ENCODE data around the gene TCF7L1. TPM values are rescaled to one million over a fixed set of nuclear protein-coding genes. Genes with fewer than 3 reads are reported as not detected.

TCF7L1 gene
- total RNA-seq, 4 donors from 2014 or later: 0.55 to 3.0 (median 1.8) TPM

DNA sequence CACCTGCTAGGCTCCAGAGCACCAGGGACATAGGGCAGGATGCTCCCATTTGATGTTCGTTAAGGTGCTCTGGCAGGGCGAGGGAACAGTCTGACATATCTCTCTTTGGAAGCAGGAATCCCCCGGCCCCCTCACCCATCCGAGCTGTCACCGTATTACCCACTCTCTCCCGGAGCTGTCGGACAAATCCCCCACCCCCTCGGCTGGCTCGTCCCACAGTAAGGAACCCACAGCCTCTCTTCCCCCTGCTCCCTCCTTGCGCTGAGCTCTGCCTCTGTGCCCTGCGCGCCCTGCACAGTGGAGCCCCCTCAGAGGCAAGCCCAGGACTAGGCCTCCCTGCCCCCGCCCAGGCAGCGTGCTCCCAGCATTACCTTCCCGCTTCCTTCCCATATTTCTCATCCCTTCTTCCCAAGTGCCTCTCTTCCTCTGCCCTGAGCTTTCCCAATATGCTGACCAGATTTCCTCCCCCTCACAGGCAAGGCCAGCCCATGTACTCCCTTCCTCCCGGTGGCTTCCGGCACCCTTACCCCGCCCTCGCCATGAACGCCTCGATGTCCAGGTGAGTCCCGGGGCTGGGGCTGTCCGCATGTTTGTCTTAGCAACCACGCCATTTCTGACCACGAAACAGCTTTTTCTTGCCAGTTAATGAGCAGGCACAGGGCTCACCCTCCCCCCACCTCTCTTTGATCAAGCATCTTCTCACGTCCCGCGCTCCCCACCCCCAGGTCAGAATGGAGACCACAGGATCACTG lies 170.8 kb downstream of the TCF7L1 start:
- peaks cover 32% of the 10 kb centered on the region for H3K36me3 ChIP-seq
- WGBS: 90% methylated on average over 27 of the region's 28 CpGs
- DNase-seq (ENCODE audit: low spot score in 2 of 2): no peak
- no peak for TF ChIP-seq POLR2AphosphoS5 (IDR thresholded peaks at IDR 0.05)
- TF ChIP-seq EP300 (IDR thresholded peaks at IDR 0.05): no peak
- no peak for TF ChIP-seq POLR2A (IDR thresholded peaks at IDR 0.05)
- TF ChIP-seq, protein P1, sequence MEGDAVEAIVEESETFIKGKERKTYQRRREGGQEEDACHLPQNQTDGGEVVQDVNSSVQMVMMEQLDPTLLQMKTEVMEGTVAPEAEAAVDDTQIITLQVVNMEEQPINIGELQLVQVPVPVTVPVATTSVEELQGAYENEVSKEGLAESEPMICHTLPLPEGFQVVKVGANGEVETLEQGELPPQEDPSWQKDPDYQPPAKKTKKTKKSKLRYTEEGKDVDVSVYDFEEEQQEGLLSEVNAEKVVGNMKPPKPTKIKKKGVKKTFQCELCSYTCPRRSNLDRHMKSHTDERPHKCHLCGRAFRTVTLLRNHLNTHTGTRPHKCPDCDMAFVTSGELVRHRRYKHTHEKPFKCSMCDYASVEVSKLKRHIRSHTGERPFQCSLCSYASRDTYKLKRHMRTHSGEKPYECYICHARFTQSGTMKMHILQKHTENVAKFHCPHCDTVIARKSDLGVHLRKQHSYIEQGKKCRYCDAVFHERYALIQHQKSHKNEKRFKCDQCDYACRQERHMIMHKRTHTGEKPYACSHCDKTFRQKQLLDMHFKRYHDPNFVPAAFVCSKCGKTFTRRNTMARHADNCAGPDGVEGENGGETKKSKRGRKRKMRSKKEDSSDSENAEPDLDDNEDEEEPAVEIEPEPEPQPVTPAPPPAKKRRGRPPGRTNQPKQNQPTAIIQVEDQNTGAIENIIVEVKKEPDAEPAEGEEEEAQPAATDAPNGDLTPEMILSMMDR (IDR thresholded peaks at IDR 0.05): no peak
- no peak overlapping the region for H3K4me3 ChIP-seq
- H3K9me3 ChIP-seq: no peaks in the 10 kb centered on the region
- no peak overlapping the region for H3K27ac ChIP-seq
- no peaks in the 10 kb centered on the region for H3K27me3 ChIP-seq
- peaks cover 3% of the 10 kb centered on the region for H3K4me1 ChIP-seq

- Histone ChIP-seq H3K27me3 (no peaks in the 10 kb centered on the region), H3K36me3 (peaks cover 32% of the 10 kb centered on the region)
- WGBS: 80% methylated on average over 9 of the region's 9 CpGs
Observed at GRCh38 chr2:85307527-85307897, 174.3 kb downstream of the TCF7L1 start.

GRCh38 chr2:85308201-85308600 lies 175.0 kb downstream of the TCF7L1 start:
- no peak overlapping the region for H3K27ac ChIP-seq

More at GRCh38 chr2:85307527-85307897, 174.3 kb downstream of the TCF7L1 start:
- TF ChIP-seq POLR2A (IDR thresholded peaks at IDR 0.05): no peak
- Histone ChIP-seq H3K4me3 (no peak overlapping the region), H3K4me1 (peaks cover 8% of the 10 kb centered on the region), H3K9me3 (no peaks in the 10 kb centered on the region), H3K27ac (no peak overlapping the region)
- no peak for DNase-seq (ENCODE audit: low spot score in 2 of 2)

DNA sequence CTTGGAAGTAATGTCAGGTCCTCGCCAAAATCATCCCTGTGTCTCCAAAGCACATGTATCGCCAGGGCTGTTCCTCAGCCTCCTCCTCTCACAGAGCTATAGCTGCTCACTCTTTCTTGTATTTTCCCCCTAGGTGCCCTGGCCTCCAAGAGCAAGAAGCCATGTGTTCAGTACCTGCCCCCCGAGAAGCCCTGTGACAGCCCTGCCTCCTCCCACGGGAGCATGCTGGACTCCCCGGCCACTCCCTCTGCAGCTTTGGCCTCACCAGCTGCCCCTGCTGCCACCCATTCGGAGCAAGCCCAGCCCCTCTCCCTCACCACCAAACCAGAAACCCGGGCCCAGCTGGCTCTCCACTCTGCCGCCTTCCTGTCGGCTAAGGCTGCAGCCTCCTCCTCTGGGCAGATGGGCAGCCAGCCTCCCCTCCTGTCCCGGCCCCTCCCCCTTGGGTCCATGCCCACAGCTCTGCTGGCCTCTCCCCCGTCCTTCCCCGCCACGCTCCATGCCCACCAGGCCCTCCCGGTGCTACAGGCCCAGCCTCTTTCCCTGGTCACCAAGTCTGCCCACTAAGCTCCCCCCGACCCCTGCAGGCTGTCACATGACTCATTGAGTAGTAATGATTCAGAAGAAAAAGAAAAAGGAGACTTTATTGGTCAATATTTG lies 175.8 kb downstream of the TCF7L1 start:
- Histone ChIP-seq H3K4me3 (no peak overlapping the region), H3K9me3 (no peaks in the 10 kb centered on the region), H3K27ac (no peak overlapping the region), H3K27me3 (no peaks in the 10 kb centered on the region), H3K4me1 (peaks cover 8% of the 10 kb centered on the region), H3K36me3 (peaks cover 26% of the 10 kb centered on the region)
- TF ChIP-seq, protein P1 (IDR thresholded peaks at IDR 0.05): no peak
- TF ChIP-seq POLR2AphosphoS5 (IDR thresholded peaks at IDR 0.05) (no peak), POLR2A (IDR thresholded peaks at IDR 0.05) (no peak), EP300 (IDR thresholded peaks at IDR 0.05) (no peak)
- WGBS: 60% methylated on average over 15 of the region's 15 CpGs
- DNase-seq (ENCODE audit: low spot score in 2 of 2): peak in 1 of 2 donors; percentile 80

More at GRCh38 chr2:85308201-85308600, 175.0 kb downstream of the TCF7L1 start:
- TF ChIP-seq POLR2A (IDR thresholded peaks at IDR 0.05) (no peak), POLR2AphosphoS5 (IDR thresholded peaks at IDR 0.05) (no peak), EP300 (IDR thresholded peaks at IDR 0.05) (no peak)
- TF ChIP-seq, protein P1 (IDR thresholded peaks at IDR 0.05): no peak
- H3K27me3 ChIP-seq: no peaks in the 10 kb centered on the region
- H3K9me3 ChIP-seq: no peaks in the 10 kb centered on the region
- peaks cover 32% of the 10 kb centered on the region for H3K36me3 ChIP-seq
- 87% methylated on average over 6 of the region's 6 CpGs for WGBS
- no peak overlapping the region for H3K4me3 ChIP-seq
- no peak for DNase-seq (ENCODE audit: low spot score in 2 of 2)
- H3K4me1 ChIP-seq: peaks cover 8% of the 10 kb centered on the region

GRCh38 chr2:85309699-85310321 lies 176.6 kb downstream of the TCF7L1 start:
- 71% methylated on average over 19 of the region's 19 CpGs for WGBS
- DNase-seq (ENCODE audit: low spot score in 2 of 2): no peak
- no peak for TF ChIP-seq POLR2A (IDR thresholded peaks at IDR 0.05)
- TF ChIP-seq EP300 (IDR thresholded peaks at IDR 0.05): no peak
- TF ChIP-seq, protein P1 (IDR thresholded peaks at IDR 0.05): no peak
- no peak for TF ChIP-seq POLR2AphosphoS5 (IDR thresholded peaks at IDR 0.05)
- no peaks in the 10 kb centered on the region for H3K9me3 ChIP-seq
- H3K4me3 ChIP-seq: no peak overlapping the region
- H3K27me3 ChIP-seq: no peaks in the 10 kb centered on the region
- no peak overlapping the region for H3K27ac ChIP-seq
- peaks cover 24% of the 10 kb centered on the region for H3K36me3 ChIP-seq
- H3K4me1 ChIP-seq: peaks cover 8% of the 10 kb centered on the region

All from suprapubic skin (tissue), 4 donors.